Activated naive CD8-positive, alpha-beta T cell treated with anti-CD3 and anti-CD28 coated beads, Interleukin-2, amount 50 U/mL, for 24 hours (primary cell): ENCODE measurements around the gene GEMIN7.
"Not testable (repeated sequence)": the region's sequence is repeated elsewhere in the genome, so short reads cannot be mapped to it uniquely, and the experiment has no call there.

Experiments used
- ATAC-seq: fragments of 150-1000 bp; cut with Tn5 transposase; one replicate; pipeline ENCODE4 v1.10.0; 2021
- DNase-seq: peaks from one replicate; pipeline ENCODE4 v3.0.0; 2021
- H3K27ac Mint-ChIP-seq: one replicate; pipeline ENCODE4 v1.8.0; 2021; ENCODE audit warnings: mild to moderate bottlenecking, mixed read lengths
- H3K27me3 Mint-ChIP-seq: one replicate; pipeline ENCODE4 v1.8.0; 2021; ENCODE audit warnings: mixed read lengths
- H3K36me3 Mint-ChIP-seq: one replicate; pipeline ENCODE4 v1.8.0; 2021; ENCODE audit warnings: low read depth, mixed read lengths
- H3K4me1 Mint-ChIP-seq: one replicate; pipeline ENCODE4 v1.8.0; 2021; ENCODE audit warnings: mixed read lengths
- H3K4me3 Mint-ChIP-seq: one replicate; pipeline ENCODE4 v1.8.0; 2021; ENCODE audit warnings: mild to moderate bottlenecking, moderate library complexity, mixed read lengths
- H3K9me3 Mint-ChIP-seq: one replicate; pipeline ENCODE4 v1.8.0; 2021; ENCODE audit warnings: mixed read lengths

Gene GEMIN7

GRCh38 chr19:45118106-45118505 is 39.0 kb downstream of the GEMIN7 start:
- Mint-ChIP-seq H3K4me1 (peaks cover 84% of the 10 kb centered on the region), H3K27me3 (no peaks in the 10 kb centered on the region), H3K27ac (peak overlapping the region; percentile 27), H3K36me3 (no peaks in the 10 kb centered on the region), H3K4me3 (peak overlapping the region; percentile 4), H3K9me3 (no peaks in the 10 kb centered on the region)
- ATAC-seq (no peak), DNase-seq (no peak)

GRCh38 chr19:45118591-45119355 is 39.7 kb downstream of the GEMIN7 start:
- H3K36me3 Mint-ChIP-seq, ATAC-seq, H3K27me3 Mint-ChIP-seq, H3K27ac Mint-ChIP-seq, H3K9me3 Mint-ChIP-seq, DNase-seq: not testable (repeated sequence)
- peaks cover 79% of the 10 kb centered on the region for H3K4me1 Mint-ChIP-seq
- peak overlapping the region; percentile 4 for H3K4me3 Mint-ChIP-seq

- H3K4me1 Mint-ChIP-seq, result peaks cover 74% of the 10 kb centered on the region
- no peak overlapping the region for H3K4me3 Mint-ChIP-seq
- H3K36me3 Mint-ChIP-seq, result no peaks in the 10 kb centered on the region
- no peaks in the 10 kb centered on the region for H3K9me3 Mint-ChIP-seq
- no peak for DNase-seq
- no peak for ATAC-seq
- H3K27ac Mint-ChIP-seq, result no peak overlapping the region
- no peaks in the 10 kb centered on the region for H3K27me3 Mint-ChIP-seq
Measured at GRCh38 chr19:45119582-45119981, 40.5 kb downstream of the GEMIN7 start.

- H3K36me3 Mint-ChIP-seq, result no peaks in the 10 kb centered on the region
- no peaks in the 10 kb centered on the region for H3K27me3 Mint-ChIP-seq
- H3K4me3 Mint-ChIP-seq, result no peak overlapping the region
- no peak overlapping the region for H3K27ac Mint-ChIP-seq
- peak; percentile 3 for ATAC-seq
- peak; percentile 27 for DNase-seq
- no peaks in the 10 kb centered on the region for H3K9me3 Mint-ChIP-seq
- H3K4me1 Mint-ChIP-seq, result peaks cover 59% of the 10 kb centered on the region
Measured at GRCh38 chr19:45121827-45122345, 42.8 kb downstream of the GEMIN7 start.

GRCh38 chr19:45122832-45123231 is 43.8 kb downstream of the GEMIN7 start:
- Mint-ChIP-seq H3K27ac (no peak overlapping the region), H3K9me3 (no peaks in the 10 kb centered on the region), H3K36me3 (no peaks in the 10 kb centered on the region), H3K4me1 (peaks cover 50% of the 10 kb centered on the region), H3K27me3 (no peaks in the 10 kb centered on the region), H3K4me3 (no peak overlapping the region)
- no peak for ATAC-seq
- DNase-seq, result no peak

GRCh38 chr19:45123440-45123850 is 44.4 kb downstream of the GEMIN7 start:
- H3K4me3 Mint-ChIP-seq, result no peak overlapping the region
- peaks cover 1% of the 10 kb centered on the region for H3K36me3 Mint-ChIP-seq
- ATAC-seq, result no peak
- H3K4me1 Mint-ChIP-seq, result peaks cover 44% of the 10 kb centered on the region
- no peaks in the 10 kb centered on the region for H3K9me3 Mint-ChIP-seq
- DNase-seq, result no peak
- no peak overlapping the region for H3K27ac Mint-ChIP-seq
- H3K27me3 Mint-ChIP-seq, result no peaks in the 10 kb centered on the region

- H3K27me3 Mint-ChIP-seq, result no peaks in the 10 kb centered on the region
- no peaks in the 10 kb centered on the region for H3K9me3 Mint-ChIP-seq
- H3K4me3 Mint-ChIP-seq, result no peak overlapping the region
- ATAC-seq, result no peak
- H3K27ac Mint-ChIP-seq, result no peak overlapping the region
- peaks cover 1% of the 10 kb centered on the region for H3K36me3 Mint-ChIP-seq
- peaks cover 38% of the 10 kb centered on the region for H3K4me1 Mint-ChIP-seq
- DNase-seq, result no peak
Measured at GRCh38 chr19:45124021-45124420, 45.0 kb downstream of the GEMIN7 start.

- no peak overlapping the region for H3K27ac Mint-ChIP-seq
- H3K4me3 Mint-ChIP-seq, result no peak overlapping the region
- H3K4me1 Mint-ChIP-seq, result peaks cover 24% of the 10 kb centered on the region
- DNase-seq (no peak), ATAC-seq (no peak)
- peaks cover 1% of the 10 kb centered on the region for H3K36me3 Mint-ChIP-seq
- no peaks in the 10 kb centered on the region for H3K27me3 Mint-ChIP-seq
- no peaks in the 10 kb centered on the region for H3K9me3 Mint-ChIP-seq
Measured at GRCh38 chr19:45125360-45125759, 46.3 kb downstream of the GEMIN7 start.

GRCh38 chr19:45125975-45126493 is 47.0 kb downstream of the GEMIN7 start:
- Mint-ChIP-seq H3K27me3 (no peaks in the 10 kb centered on the region), H3K9me3 (no peaks in the 10 kb centered on the region), H3K36me3 (peaks cover 1% of the 10 kb centered on the region), H3K27ac (no peak overlapping the region), H3K4me3 (no peak overlapping the region), H3K4me1 (peaks cover 24% of the 10 kb centered on the region)
- peak; percentile 69 for ATAC-seq
- peak; percentile 80 for DNase-seq

GRCh38 chr19:45126654-45127053 is 47.6 kb downstream of the GEMIN7 start:
- H3K4me3 Mint-ChIP-seq, result no peak overlapping the region
- ATAC-seq (no peak), DNase-seq (no peak)
- no peaks in the 10 kb centered on the region for H3K9me3 Mint-ChIP-seq
- peaks cover 18% of the 10 kb centered on the region for H3K4me1 Mint-ChIP-seq
- no peaks in the 10 kb centered on the region for H3K27me3 Mint-ChIP-seq
- peaks cover 1% of the 10 kb centered on the region for H3K36me3 Mint-ChIP-seq
- H3K27ac Mint-ChIP-seq, result no peak overlapping the region

GRCh38 chr19:45128146-45128545 is 49.1 kb downstream of the GEMIN7 start:
- Mint-ChIP-seq H3K9me3 (no peaks in the 10 kb centered on the region), H3K4me3 (no peak overlapping the region), H3K27me3 (no peaks in the 10 kb centered on the region), H3K36me3 (peaks cover 1% of the 10 kb centered on the region), H3K27ac (no peak overlapping the region), H3K4me1 (peaks cover 9% of the 10 kb centered on the region)
- DNase-seq (no peak), ATAC-seq (no peak)

- Mint-ChIP-seq H3K36me3 (peaks cover 1% of the 10 kb centered on the region), H3K27me3 (no peaks in the 10 kb centered on the region), H3K4me3 (no peak overlapping the region), H3K4me1 (peaks cover 9% of the 10 kb centered on the region), H3K9me3 (no peaks in the 10 kb centered on the region), H3K27ac (no peak overlapping the region)
- ATAC-seq (no peak), DNase-seq (no peak)
Measured at GRCh38 chr19:45128806-45129205, 49.7 kb downstream of the GEMIN7 start.

- Mint-ChIP-seq H3K27ac (no peak overlapping the region), H3K4me3 (no peak overlapping the region), H3K27me3 (no peaks in the 10 kb centered on the region), H3K36me3 (peaks cover 1% of the 10 kb centered on the region), H3K9me3 (no peaks in the 10 kb centered on the region), H3K4me1 (peaks cover 11% of the 10 kb centered on the region)
- DNase-seq, result no peak
- ATAC-seq, result no peak
Measured at GRCh38 chr19:45130236-45130635, 51.2 kb downstream of the GEMIN7 start.

GRCh38 chr19:45130888-45131615 is 52.0 kb downstream of the GEMIN7 start:
- peaks cover 7% of the 10 kb centered on the region for H3K4me1 Mint-ChIP-seq
- H3K27ac Mint-ChIP-seq, result no peak overlapping the region
- DNase-seq, result no peak
- no peaks in the 10 kb centered on the region for H3K9me3 Mint-ChIP-seq
- no peak overlapping the region for H3K4me3 Mint-ChIP-seq
- H3K36me3 Mint-ChIP-seq, result peaks cover 1% of the 10 kb centered on the region
- ATAC-seq, result peak; percentile 56
- no peaks in the 10 kb centered on the region for H3K27me3 Mint-ChIP-seq

GRCh38 chr19:45133661-45134060 is 54.6 kb downstream of the GEMIN7 start:
- no peak for ATAC-seq
- H3K4me1 Mint-ChIP-seq, result peaks cover 12% of the 10 kb centered on the region
- H3K36me3 Mint-ChIP-seq, result no peaks in the 10 kb centered on the region
- no peak for DNase-seq
- no peaks in the 10 kb centered on the region for H3K27me3 Mint-ChIP-seq
- H3K9me3 Mint-ChIP-seq, result no peaks in the 10 kb centered on the region
- no peak overlapping the region for H3K4me3 Mint-ChIP-seq
- H3K27ac Mint-ChIP-seq, result no peak overlapping the region
